ENCODE measurements around the gene TEX2. TPM values are rescaled to one million over a fixed set of nuclear protein-coding genes. Genes with fewer than 3 reads are reported as not detected.

TEX2 gene
- total and polyA plus RNA-seq, 8 donors, result 8.9 to 30.3 (median 22.4) TPM

GRCh38 chr17:64148017-64148631, 114.9 kb downstream of the TEX2 start:
- Histone ChIP-seq H3K9me3 (no peaks in the 10 kb centered on the region), H3K36me3 (peaks cover 0 to 3% (median 0%) of the 10 kb centered on the region in 3 donors), H3K4me3 (no peak overlapping the region), H3K4me1 (peaks cover 40 to 50% (median 45%) of the 10 kb centered on the region in 3 donors), H3K27me3 (no peaks in the 10 kb centered on the region), H3K27ac (peak overlapping the region in 3 of 4 donors; percentile 33 to 98 (median 97))
- FAIRE-seq (no peak), ATAC-seq (peak in 1 of 4 donors; percentile 13), DNase-seq (peak in 1 of 6 donors; percentile 36)
- no peak for TF ChIP-seq CTCF (IDR thresholded peaks at IDR 0.05)
- intact Hi-C loops (cut with DNase I), result loop anchor here in 1 of 3 donors (5.0 kb wide), 1 partner anchor 134 kb away; no protein-coding TSS in a partner anchor
- 34 to 38% methylated on average over 8 of the region's 8 CpGs for WGBS, 2 donors

GRCh38 chr17:64147110-64148016, 115.7 kb downstream of the TEX2 start:
- Histone ChIP-seq H3K4me3 (peak overlapping the region; percentile 70 to 97 (median 86)), H3K9me3 (no peaks in the 10 kb centered on the region), H3K27me3 (no peaks in the 10 kb centered on the region), H3K36me3 (peaks cover 0 to 3% (median 0%) of the 10 kb centered on the region in 3 donors), H3K4me1 (peaks cover 34 to 45% (median 45%) of the 10 kb centered on the region in 3 donors), H3K27ac (peak overlapping the region; percentile 93 to 98 (median 96))
- TF ChIP-seq CTCF (IDR thresholded peaks at IDR 0.05), result no peak
- intact Hi-C loops (cut with DNase I), result loop anchor here in 1 of 3 donors (5.0 kb wide), 1 partner anchor 135 kb away; no protein-coding TSS in a partner anchor
- ATAC-seq, result peak in 2 of 4 donors; percentile 12 to 14
- no peak for DNase-seq
- 11 to 16% methylated on average over 15 of the region's 15 CpGs for WGBS, 2 donors
- no peak for FAIRE-seq

GRCh38 chr17:64146418-64147109, 116.5 kb downstream of the TEX2 start:
- Histone ChIP-seq H3K4me3 (peak overlapping the region; percentile 70 to 97 (median 86)), H3K27ac (peak overlapping the region; percentile 93 to 98 (median 96)), H3K36me3 (peaks cover 0 to 2% (median 0%) of the 10 kb centered on the region in 3 donors), H3K27me3 (no peaks in the 10 kb centered on the region), H3K9me3 (no peaks in the 10 kb centered on the region), H3K4me1 (peaks cover 28 to 40% (median 38%) of the 10 kb centered on the region in 3 donors)
- DNase-seq, result peak; percentile 61 to 88 (median 70)
- ATAC-seq, result peak; percentile 24 to 44 (median 30)
- intact Hi-C loops (cut with DNase I), result loop anchor here in 1 of 3 donors (5.0 kb wide), 1 partner anchor 136 kb away; no protein-coding TSS in a partner anchor
- WGBS, 2 donors, result 1% methylated on average over 34 of the region's 34 CpGs
- no peak for TF ChIP-seq CTCF (IDR thresholded peaks at IDR 0.05)
- no peak for FAIRE-seq

GRCh38 chr17:64145751-64146417, 117.2 kb downstream of the TEX2 start:
- Histone ChIP-seq H3K9me3 (no peaks in the 10 kb centered on the region), H3K27me3 (no peaks in the 10 kb centered on the region), H3K4me3 (peak overlapping the region; percentile 70 to 97 (median 86)), H3K27ac (peak overlapping the region; percentile 93 to 98 (median 96)), H3K36me3 (no peaks in the 10 kb centered on the region), H3K4me1 (peaks cover 21 to 33% (median 32%) of the 10 kb centered on the region in 3 donors)
- ATAC-seq (peak; percentile 87 to 93 (median 88)), DNase-seq (peak; percentile 90 to 99 (median 96)), FAIRE-seq (peak; percentile 41)
- 0% methylated on average over 51 of the region's 51 CpGs for WGBS, 2 donors
- intact Hi-C loops (cut with DNase I), result loop anchor here in 1 of 3 donors (5.0 kb wide), 1 partner anchor 136 kb away; no protein-coding TSS in a partner anchor
- no peak for TF ChIP-seq CTCF (IDR thresholded peaks at IDR 0.05)
